GDM1 (cell line): ENCODE data around the gene RAPGEF6.
"Not testable (repeated sequence)": the region's sequence is repeated elsewhere in the genome, so short reads cannot be mapped to it uniquely, and the experiment has no call there.

Experiments
- DNase-seq: peaks from one replicate; lab custom pipeline; 2025; lab: John Stamatoyannopoulos, UW

RAPGEF6 gene

GRCh38 chr5:131609774-131610173 lies 25.3 kb downstream of the RAPGEF6 start:
- DNase-seq, result no peak

GRCh38 chr5:131608597-131608996 lies 26.4 kb downstream of the RAPGEF6 start:
- no peak for DNase-seq

GRCh38 chr5:131607903-131608540 lies 27.0 kb downstream of the RAPGEF6 start:
- no peak for DNase-seq

- no peak for DNase-seq
These were observed 27.6 kb downstream of the RAPGEF6 start for GRCh38 chr5:131607418-131607817.

GRCh38 chr5:131605086-131605485 lies 29.9 kb downstream of the RAPGEF6 start:
- no peak for DNase-seq

GRCh38 chr5:131595088-131596033 lies 39.7 kb downstream of the RAPGEF6 start:
- DNase-seq, result no peak

GRCh38 chr5:131593921-131594320 lies 41.1 kb downstream of the RAPGEF6 start:
- DNase-seq, result no peak

GRCh38 chr5:131593436-131593835 lies 41.6 kb downstream of the RAPGEF6 start:
- not testable (repeated sequence) for DNase-seq

- peak; percentile 25 for DNase-seq
These were observed 45.3 kb downstream of the RAPGEF6 start for GRCh38 chr5:131589510-131590348.

- no peak for DNase-seq
These were observed 47.5 kb downstream of the RAPGEF6 start for GRCh38 chr5:131587541-131587940.

GRCh38 chr5:131581702-131582101 lies 53.3 kb downstream of the RAPGEF6 start:
- no peak for DNase-seq

GRCh38 chr5:131579917-131580671 lies 54.9 kb downstream of the RAPGEF6 start:
- no peak for DNase-seq

- DNase-seq, result no peak
These were observed 59.3 kb downstream of the RAPGEF6 start for GRCh38 chr5:131575660-131576227.

- no peak for DNase-seq
These were observed 63.3 kb downstream of the RAPGEF6 start for GRCh38 chr5:131571669-131572168.

- no peak for DNase-seq
These were observed 64.3 kb downstream of the RAPGEF6 start for GRCh38 chr5:131570757-131571156.

- DNase-seq, result no peak
These were observed 70.8 kb downstream of the RAPGEF6 start for GRCh38 chr5:131564229-131564652.

- no peak for DNase-seq
These were observed 71.4 kb downstream of the RAPGEF6 start for GRCh38 chr5:131563434-131564228.

- DNase-seq, result no peak
These were observed 84.4 kb downstream of the RAPGEF6 start for GRCh38 chr5:131550606-131551005.

GRCh38 chr5:131548176-131548575 lies 86.9 kb downstream of the RAPGEF6 start:
- peak; percentile 11 for DNase-seq

- no peak for DNase-seq
These were observed 89.2 kb downstream of the RAPGEF6 start for GRCh38 chr5:131545845-131546244.
